ENCODE measurements around the gene ESYT1. TPM values are rescaled to one million over a fixed set of nuclear protein-coding genes. Genes with fewer than 3 reads are reported as not detected.

The ESYT1 gene
- total and polyA plus RNA-seq, 3 experiments from 2014 or later, result 185 to 374 (median 191) TPM

DNA sequence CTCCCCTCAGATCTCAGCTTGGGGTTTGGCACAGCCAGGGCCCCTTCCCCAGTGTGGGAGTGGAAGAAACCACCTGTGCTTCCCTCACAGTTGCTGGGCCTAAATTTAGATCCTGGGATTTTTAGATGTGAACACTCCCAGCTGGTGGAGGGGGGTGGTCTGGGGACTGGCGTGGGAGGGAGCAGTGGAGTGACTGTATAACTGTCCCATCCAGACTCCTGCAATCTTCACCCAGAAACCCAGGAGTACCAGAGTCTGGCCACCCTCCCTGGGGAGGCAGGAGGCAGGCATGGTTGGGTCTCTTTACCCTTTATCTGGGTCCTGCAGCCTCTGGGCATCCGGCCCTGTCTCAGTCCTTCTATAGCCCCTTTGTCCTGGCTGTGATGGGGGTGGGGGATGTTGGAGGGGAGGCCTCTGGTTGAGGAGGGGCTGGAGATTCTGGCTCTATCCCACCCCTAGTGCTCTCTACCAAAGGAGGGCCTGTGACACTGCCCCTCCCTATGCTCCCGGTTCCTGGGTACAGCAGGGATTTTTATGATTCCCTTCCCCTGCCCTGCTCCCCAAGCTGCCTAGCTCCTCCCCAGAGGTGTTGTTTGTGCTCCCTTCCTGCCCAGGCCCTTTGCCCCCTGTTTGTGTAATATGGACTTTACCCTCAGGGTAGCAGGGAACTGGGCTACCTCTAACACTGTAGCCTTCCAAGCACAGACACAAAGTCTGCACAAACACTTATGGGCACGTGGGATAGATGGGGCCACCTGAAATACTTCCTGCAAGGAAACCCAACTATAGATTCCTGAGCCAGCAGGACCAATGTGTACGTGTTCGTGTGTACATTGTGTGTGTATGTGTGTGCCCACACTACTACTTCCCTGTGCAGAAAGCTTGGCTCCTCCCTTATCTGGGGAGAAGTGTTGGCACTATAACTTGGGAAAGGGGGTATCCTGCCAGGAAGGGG, 46.4 kb upstream of the ESYT1 start:
- no peak overlapping the region for H3K4me3 ChIP-seq (ENCODE audit: low read length)
- DNase-seq, result no peak
- no peak overlapping the region for H3K27ac Mint-ChIP-seq
- peaks cover 0 to 1% (median 0%) of the 10 kb centered on the region in 3 donors for H3K36me3 Mint-ChIP-seq
- H3K4me1 Mint-ChIP-seq, result peaks cover 3 to 24% (median 4%) of the 10 kb centered on the region in 3 donors
- CTCF ChIA-PET, result interaction anchor here (1.0 to 1.1 kb wide), 2 partner anchors 14 to 43 kb away, joined by 3 read pairs; no protein-coding TSS in a partner anchor
- peaks cover 5% of the 10 kb centered on the region for H3K4me1 ChIP-seq (ENCODE audit: insufficient read depth, low read length)
- no peaks in the 10 kb centered on the region for H3K9me3 Mint-ChIP-seq
- no peaks in the 10 kb centered on the region for H3K36me3 ChIP-seq (ENCODE audit: insufficient read depth, low read length)
- peak overlapping the region in 5 of 7 donors; percentile 83 to 87 (median 86) for H3K4me3 Mint-ChIP-seq
- H3K27me3 ChIP-seq (ENCODE audit: insufficient read depth, low read length, poor library complexity, severe bottlenecking), result peaks cover 6% of the 10 kb centered on the region
- no peak overlapping the region for H3K27ac ChIP-seq (ENCODE audit: low read depth, low read length)
- POLR2A ChIA-PET, result interaction anchor here (0.8 kb wide), 1 partner anchor 20 kb away, joined by 4 read pairs; no protein-coding TSS in a partner anchor
- H3K27me3 Mint-ChIP-seq, result peaks cover 7 to 15% of the 10 kb centered on the region in 2 donors
- no peaks in the 10 kb centered on the region for H3K9me3 ChIP-seq (ENCODE audit: low read length)

DNA sequence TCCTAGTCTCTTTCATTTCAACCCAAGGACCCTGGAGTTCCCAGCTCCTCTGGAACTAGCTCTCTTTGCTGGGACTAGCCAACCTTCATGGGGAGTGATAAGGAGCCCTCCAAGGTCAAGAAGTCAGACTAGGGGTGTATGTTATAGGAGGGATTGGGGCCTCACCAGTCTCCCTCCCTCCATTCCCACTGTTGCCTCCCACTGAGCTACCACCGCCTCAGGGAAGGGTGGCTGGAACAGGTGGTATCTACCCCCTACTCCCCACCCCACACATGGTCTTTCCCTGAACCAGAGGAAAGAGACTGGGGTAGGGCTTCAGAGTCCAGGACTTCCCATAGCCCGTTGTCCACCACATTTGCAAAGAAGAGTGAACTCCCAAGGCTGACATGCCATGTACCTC, 45.7 kb upstream of the ESYT1 start:
- Mint-ChIP-seq H3K27me3 (peaks cover 7 to 15% of the 10 kb centered on the region in 2 donors), H3K36me3 (peaks cover 0 to 1% (median 0%) of the 10 kb centered on the region in 3 donors), H3K4me1 (peaks cover 3 to 24% (median 4%) of the 10 kb centered on the region in 3 donors), H3K27ac (no peak overlapping the region), H3K9me3 (no peaks in the 10 kb centered on the region), H3K4me3 (peak overlapping the region in 1 of 7 donors; percentile 83)
- CTCF ChIA-PET, result no interaction called here
- POLR2A ChIA-PET, result interaction anchor here (0.8 kb wide), 1 partner anchor 20 kb away, joined by 4 read pairs; no protein-coding TSS in a partner anchor
- H3K27ac ChIP-seq (ENCODE audit: low read depth, low read length), result no peak overlapping the region
- peaks cover 6% of the 10 kb centered on the region for H3K27me3 ChIP-seq (ENCODE audit: insufficient read depth, low read length, poor library complexity, severe bottlenecking)
- no peaks in the 10 kb centered on the region for H3K36me3 ChIP-seq (ENCODE audit: insufficient read depth, low read length)
- no peaks in the 10 kb centered on the region for H3K9me3 ChIP-seq (ENCODE audit: low read length)
- H3K4me3 ChIP-seq (ENCODE audit: low read length), result no peak overlapping the region
- H3K4me1 ChIP-seq (ENCODE audit: insufficient read depth, low read length), result peaks cover 5% of the 10 kb centered on the region
- no peak for DNase-seq

GRCh38 chr12:56082967-56083366, 45.1 kb upstream of the ESYT1 start:
- no peaks in the 10 kb centered on the region for H3K36me3 ChIP-seq (ENCODE audit: insufficient read depth, low read length)
- peaks cover 7 to 15% of the 10 kb centered on the region in 2 donors for H3K27me3 Mint-ChIP-seq
- no peak overlapping the region for H3K27ac ChIP-seq (ENCODE audit: low read depth, low read length)
- H3K27ac Mint-ChIP-seq, result peak overlapping the region in 1 of 8 donors; percentile 14
- POLR2A ChIA-PET, result no interaction called here
- no peaks in the 10 kb centered on the region for H3K9me3 Mint-ChIP-seq
- no peak for DNase-seq
- H3K9me3 ChIP-seq (ENCODE audit: low read length), result no peaks in the 10 kb centered on the region
- CTCF ChIA-PET, result no interaction called here
- peaks cover 5% of the 10 kb centered on the region for H3K4me1 ChIP-seq (ENCODE audit: insufficient read depth, low read length)
- H3K4me3 Mint-ChIP-seq, result no peak overlapping the region
- no peak overlapping the region for H3K4me3 ChIP-seq (ENCODE audit: low read length)
- H3K4me1 Mint-ChIP-seq, result peaks cover 3 to 24% (median 4%) of the 10 kb centered on the region in 3 donors
- H3K36me3 Mint-ChIP-seq, result peaks cover 0 to 1% (median 0%) of the 10 kb centered on the region in 3 donors
- H3K27me3 ChIP-seq (ENCODE audit: insufficient read depth, low read length, poor library complexity, severe bottlenecking), result peaks cover 6% of the 10 kb centered on the region

DNA sequence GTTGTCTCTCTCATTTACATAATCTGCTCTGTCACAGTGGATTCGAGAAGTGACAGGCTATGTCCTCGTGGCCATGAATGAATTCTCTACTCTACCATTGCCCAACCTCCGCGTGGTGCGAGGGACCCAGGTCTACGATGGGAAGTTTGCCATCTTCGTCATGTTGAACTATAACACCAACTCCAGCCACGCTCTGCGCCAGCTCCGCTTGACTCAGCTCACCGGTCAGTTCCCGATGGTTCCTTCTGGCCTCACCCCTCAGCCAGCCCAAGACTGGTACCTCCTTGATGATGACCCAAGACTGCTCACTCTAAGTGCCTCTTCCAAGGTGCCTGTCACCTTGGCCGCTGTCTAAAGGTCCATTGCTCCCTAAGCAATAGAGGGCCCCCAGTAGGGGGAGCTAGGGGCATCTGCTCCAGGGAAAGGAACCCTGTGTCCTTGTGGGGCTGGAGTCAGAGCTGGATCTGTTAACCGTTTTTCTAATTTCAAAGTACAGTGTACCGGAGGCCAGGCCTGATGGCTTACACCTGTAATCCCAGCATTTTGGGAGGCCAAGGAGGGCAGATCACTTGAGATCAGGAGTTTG, 43.0 kb upstream of the ESYT1 start:
- Histone ChIP-seq H3K9me3 (ENCODE audit: low read length) (no peaks in the 10 kb centered on the region), H3K27ac (ENCODE audit: low read depth, low read length) (no peak overlapping the region), H3K4me3 (ENCODE audit: low read length) (no peak overlapping the region), H3K36me3 (ENCODE audit: insufficient read depth, low read length) (no peaks in the 10 kb centered on the region), H3K4me1 (ENCODE audit: insufficient read depth, low read length) (no peaks in the 10 kb centered on the region), H3K27me3 (ENCODE audit: insufficient read depth, low read length, poor library complexity, severe bottlenecking) (peaks cover 6% of the 10 kb centered on the region)
- ChIA-PET POLR2A (interaction anchor here (0.5 to 0.6 kb wide), 2 partner anchors 13 to 104 kb away, joined by 3 to 4 read pairs; partner anchors contain the start of gene SMARCC2), CTCF (interaction anchor here (0.6 to 3.0 kb wide), 11 partner anchors 10 to 350 kb away, joined by 3 to 15 read pairs (median 3); partner anchors contain the start of genes ESYT1, RPL41, SMARCC2 and STAT2)
- no peaks in the 10 kb centered on the region for H3K9me3 Mint-ChIP-seq
- H3K4me1 Mint-ChIP-seq, result peaks cover 3 to 11% (median 4%) of the 10 kb centered on the region in 3 donors
- H3K4me3 Mint-ChIP-seq, result no peak overlapping the region
- peaks cover 0 to 1% (median 0%) of the 10 kb centered on the region in 3 donors for H3K36me3 Mint-ChIP-seq
- peaks cover 7 to 15% of the 10 kb centered on the region in 2 donors for H3K27me3 Mint-ChIP-seq
- H3K27ac Mint-ChIP-seq, result peak overlapping the region in 2 of 8 donors; percentile 33 to 71
- DNase-seq, result no peak

- Histone ChIP-seq H3K4me1 (ENCODE audit: insufficient read depth, low read length) (no peaks in the 10 kb centered on the region), H3K9me3 (ENCODE audit: low read length) (no peaks in the 10 kb centered on the region), H3K27me3 (ENCODE audit: insufficient read depth, low read length, poor library complexity, severe bottlenecking) (peaks cover 1% of the 10 kb centered on the region), H3K27ac (ENCODE audit: low read depth, low read length) (no peak overlapping the region), H3K36me3 (ENCODE audit: insufficient read depth, low read length) (no peaks in the 10 kb centered on the region), H3K4me3 (ENCODE audit: low read length) (no peak overlapping the region)
- CTCF ChIA-PET, result interaction anchor here (0.8 to 3.0 kb wide), 9 partner anchors 9 to 274 kb away, joined by 3 to 15 read pairs (median 4); partner anchors contain the start of genes ESYT1, RPL41, SMARCC2 and STAT2
- H3K4me3 Mint-ChIP-seq, result no peak overlapping the region
- no peaks in the 10 kb centered on the region for H3K9me3 Mint-ChIP-seq
- POLR2A ChIA-PET, result no interaction called here
- H3K27me3 Mint-ChIP-seq, result peaks cover 7 to 11% of the 10 kb centered on the region in 2 donors
- DNase-seq, result no peak
- H3K36me3 Mint-ChIP-seq, result no peaks in the 10 kb centered on the region
- peak overlapping the region in 1 of 8 donors; percentile 30 for H3K27ac Mint-ChIP-seq
- H3K4me1 Mint-ChIP-seq, result peaks cover 0 to under 1% (median 0%) of the 10 kb centered on the region in 3 donors
Measured at GRCh38 chr12:56086096-56086495, 42.0 kb upstream of the ESYT1 start.

GRCh38 chr12:56086608-56087007, 41.5 kb upstream of the ESYT1 start:
- H3K27me3 ChIP-seq (ENCODE audit: insufficient read depth, low read length, poor library complexity, severe bottlenecking), result no peaks in the 10 kb centered on the region
- H3K27ac ChIP-seq (ENCODE audit: low read depth, low read length), result no peak overlapping the region
- no peak for DNase-seq
- peak overlapping the region in 1 of 8 donors; percentile 30 for H3K27ac Mint-ChIP-seq
- CTCF ChIA-PET, result interaction anchor here (0.9 to 3.0 kb wide), 4 partner anchors 9 to 103 kb away, joined by 3 to 15 read pairs (median 4); partner anchors contain the start of genes RPL41, SMARCC2 and ZC3H10
- H3K4me3 Mint-ChIP-seq, result no peak overlapping the region
- H3K9me3 ChIP-seq (ENCODE audit: low read length), result no peaks in the 10 kb centered on the region
- no peaks in the 10 kb centered on the region for H3K4me1 Mint-ChIP-seq
- H3K9me3 Mint-ChIP-seq, result no peaks in the 10 kb centered on the region
- H3K27me3 Mint-ChIP-seq, result peaks cover 7% of the 10 kb centered on the region in 2 donors
- H3K4me3 ChIP-seq (ENCODE audit: low read length), result no peak overlapping the region
- no peaks in the 10 kb centered on the region for H3K36me3 Mint-ChIP-seq
- POLR2A ChIA-PET, result no interaction called here
- no peaks in the 10 kb centered on the region for H3K4me1 ChIP-seq (ENCODE audit: insufficient read depth, low read length)
- H3K36me3 ChIP-seq (ENCODE audit: insufficient read depth, low read length), result no peaks in the 10 kb centered on the region

GRCh38 chr12:56087220-56087619, 40.8 kb upstream of the ESYT1 start:
- no peaks in the 10 kb centered on the region for H3K36me3 ChIP-seq (ENCODE audit: insufficient read depth, low read length)
- POLR2A ChIA-PET, result no interaction called here
- H3K27ac ChIP-seq (ENCODE audit: low read depth, low read length), result no peak overlapping the region
- H3K9me3 Mint-ChIP-seq, result no peaks in the 10 kb centered on the region
- no peak for DNase-seq
- H3K4me3 Mint-ChIP-seq, result no peak overlapping the region
- H3K4me1 ChIP-seq (ENCODE audit: insufficient read depth, low read length), result no peaks in the 10 kb centered on the region
- H3K4me1 Mint-ChIP-seq, result no peaks in the 10 kb centered on the region
- no peaks in the 10 kb centered on the region for H3K36me3 Mint-ChIP-seq
- peak overlapping the region in 1 of 8 donors; percentile 82 for H3K27ac Mint-ChIP-seq
- no peaks in the 10 kb centered on the region for H3K9me3 ChIP-seq (ENCODE audit: low read length)
- H3K27me3 ChIP-seq (ENCODE audit: insufficient read depth, low read length, poor library complexity, severe bottlenecking), result no peaks in the 10 kb centered on the region
- H3K4me3 ChIP-seq (ENCODE audit: low read length), result no peak overlapping the region
- H3K27me3 Mint-ChIP-seq, result peaks cover 7% of the 10 kb centered on the region in 2 donors
- CTCF ChIA-PET, result interaction anchor here (0.5 kb wide), 1 partner anchor 40 kb away, joined by 3 read pairs; no protein-coding TSS in a partner anchor
